ENCODE measurements around the gene XPNPEP3.

DNA sequence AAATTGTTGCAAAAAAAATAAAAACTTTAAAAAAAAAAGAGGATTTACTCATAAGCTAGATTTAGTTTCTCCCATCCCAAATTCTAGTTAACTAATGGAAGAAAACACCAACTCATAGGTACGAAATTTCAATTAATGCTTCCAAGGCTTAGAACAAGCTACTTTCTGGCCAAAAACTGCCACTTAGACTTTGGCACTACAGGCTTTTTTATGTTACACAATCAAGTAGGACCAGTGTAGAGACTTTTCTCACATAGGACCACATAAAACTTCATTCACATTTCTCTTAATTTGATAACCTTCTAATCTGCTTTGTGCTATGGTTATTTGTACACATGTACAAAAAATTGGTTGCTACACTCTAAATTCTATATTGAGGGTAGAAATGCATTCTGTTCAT lies 3.6 kb upstream of the XPNPEP3 start:
- TF ChIP-seq YY1 (IDR thresholded peaks at IDR 0.05; ENCODE audit: insufficient read depth, insufficient read length) (no peak), SUZ12 (IDR thresholded peaks at IDR 0.05; ENCODE audit: extremely low read depth, insufficient read depth, insufficient read length) (no peak)

Data from NT2/D1 (cell line).